HepG2 (cell line): Measurements from ENCODE around the gene VWA1. TPM values are rescaled to one million over a fixed set of nuclear protein-coding genes. Genes with fewer than 3 reads are reported as not detected.
A peak's percentile ranks its signal among the peaks of the same experiment; 100 is the strongest.

Source experiments
- CHD2 ChIP-seq: IDR thresholded peaks from 2 replicates; pipeline ENCODE4 v1.6.1; 2011; ENCODE audit warnings: low read depth, low read length, improper control_type of control experiment
- ERF ChIP-seq: IDR thresholded peaks from 2 replicates; pipeline ENCODE4 v1.6.1; 2018; ENCODE audit warnings: missing biosample characterization, missing genetic modification reagents
- HMG20A ChIP-seq: IDR thresholded peaks from 2 replicates; pipeline ENCODE4 v1.6.1; 2016; ENCODE audit warnings: borderline replicate concordance
- HNRNPL ChIP-seq: fragments of 200-400 bp; formaldehyde crosslinking; IDR thresholded peaks from 2 replicates; pipeline ENCODE4 v1.6.1; 2017; ENCODE audit warnings: mild to moderate bottlenecking, low read depth, low read length
- IRF1 ChIP-seq: sonication (generic); formaldehyde crosslinking; IDR thresholded peaks from 2 replicates; pipeline ENCODE4 v1.4.0; 2020; ENCODE audit warnings: low read depth, mild to moderate bottlenecking, missing genetic modification reagents
- IRF9 ChIP-seq: sonication (generic); formaldehyde crosslinking; IDR thresholded peaks from 2 replicates; pipeline ENCODE4 v1.8.0; 2022; ENCODE audit warnings: missing genetic modification reagents, mild to moderate bottlenecking, borderline replicate concordance
- KDM5A ChIP-seq: fragments of 200-600 bp; sonication (generic); IDR thresholded peaks from 2 replicates; pipeline ENCODE4 v1.7.0; 2018; ENCODE audit warnings: antibody characterized with exemption, mild to moderate bottlenecking, low read length, borderline replicate concordance
- KLF16 ChIP-seq, 2 experiments: sonication (generic) in 1 of 2; formaldehyde crosslinking in 1 of 2; IDR thresholded peaks; 2 replicates each; pipeline versions ENCODE4 v1.6.1 to v1.8.0; 2016 to 2023; ENCODE audit warnings: missing genetic modification reagents in 2 of 2, missing compliant biosample characterization in 1 of 2
- MNT ChIP-seq: fragments of 450-650 bp; IDR thresholded peaks from 2 replicates; pipeline ENCODE4 v1.6.1; 2016
- NR1H2 ChIP-seq: sonication (generic); formaldehyde crosslinking; IDR thresholded peaks from 2 replicates; pipeline ENCODE4 v1.8.1; 2022; ENCODE audit warnings: low read depth, missing genetic modification reagents, borderline replicate concordance
- SKI ChIP-seq: fragments of 450-650 bp; IDR thresholded peaks from one replicate; pipeline ENCODE4 v1.6.1; 2018; ENCODE audit warnings: mild to moderate bottlenecking; ENCODE audit not compliant: partially characterized antibody
- SP140L ChIP-seq: sonication (generic); formaldehyde crosslinking; IDR thresholded peaks from 2 replicates; pipeline ENCODE4 v1.4.0; 2020; ENCODE audit warnings: missing genetic modification reagents, borderline replicate concordance
- SRSF4 ChIP-seq: fragments of 200-400 bp; formaldehyde crosslinking; IDR thresholded peaks from one replicate; pipeline ENCODE4 v1.6.1; 2018; ENCODE audit warnings: mild to moderate bottlenecking, low read depth, low read length, moderate library complexity; ENCODE audit not compliant: poor library complexity, severe bottlenecking
- ZBTB7A ChIP-seq: sonication (generic); formaldehyde crosslinking; IDR thresholded peaks from 2 replicates; pipeline ENCODE4 v1.8.0; 2022; ENCODE audit warnings: mild to moderate bottlenecking, missing genetic modification reagents
- ZGPAT ChIP-seq: IDR thresholded peaks from 2 replicates; pipeline ENCODE4 v1.6.1; 2016; ENCODE audit warnings: mild to moderate bottlenecking
- ZNF160 ChIP-seq: sonication (generic); formaldehyde crosslinking; IDR thresholded peaks from 2 replicates; pipeline ENCODE4 v1.8.0; 2022; ENCODE audit warnings: mild to moderate bottlenecking, inconsistent platforms, missing genetic modification reagents
- ZNF761 ChIP-seq: sonication (generic); formaldehyde crosslinking; conservative IDR thresholded peaks from 2 replicates; pipeline ENCODE4 v1.4.0; 2020; ENCODE audit warnings: mild to moderate bottlenecking, missing genetic modification reagents
- ZNF780A ChIP-seq: sonication (generic); formaldehyde crosslinking; IDR thresholded peaks from 2 replicates; pipeline ENCODE4 v1.8.0; 2022; ENCODE audit warnings: mild to moderate bottlenecking, missing genetic modification reagents, moderate library complexity
- ZNF800 ChIP-seq: sonication (generic); formaldehyde crosslinking; IDR thresholded peaks from 2 replicates; pipeline ENCODE4 v1.4.0; 2020; ENCODE audit warnings: missing genetic modification reagents
- ZNF841 ChIP-seq: sonication (generic); formaldehyde crosslinking; IDR thresholded peaks from 2 replicates; pipeline ENCODE4 v1.8.1; 2023; ENCODE audit warnings: missing genetic modification reagents, borderline replicate concordance
- ZSCAN21 ChIP-seq: sonication (generic); formaldehyde crosslinking; IDR thresholded peaks from 2 replicates; pipeline ENCODE4 v1.8.0; 2022; ENCODE audit warnings: mild to moderate bottlenecking, missing genetic modification reagents, moderate library complexity, borderline replicate concordance
- ZSCAN29 ChIP-seq: sonication (generic); formaldehyde crosslinking; conservative IDR thresholded peaks from 2 replicates; pipeline ENCODE4 v1.4.0; 2020; ENCODE audit warnings: mild to moderate bottlenecking, missing genetic modification reagents
- polyA plus RNA-seq, 8 experiments: library from polyadenylated mRNA; depleted of rRNA in 3 of 8; stranded (reverse) in 7 of 8; unstranded in 1 of 8; fragments of >200 nt; fragmentation: Illumina TruSeq in 4 of 8; extraction: Trizol in 4 of 8; gene quantifications; 2 replicates each; pipeline versions ENCODE4 v1.2.1 to v1.2.3, GENCODE V29; 2011 to 2016; ENCODE audit warnings: low read depth in 4 of 8, missing spikeins in 1 of 8, mixed read lengths in 1 of 8; ENCODE audit not compliant: insufficient read depth in 1 of 8
- total RNA-seq, 5 experiments: library from RNA; depleted of rRNA; stranded (reverse); fragments of >200 nt; fragmentation: Illumina TruSeq; extraction: Trizol; gene quantifications; 2 replicates each; pipeline ENCODE4 v1.2.3, GENCODE V29; 2016; ENCODE audit warnings: low read depth in 1 of 5

Gene VWA1
- total and polyA plus RNA-seq, 2 of the 13 experiments (the other 11 are each of a cell fraction or from before 2014, with no cell fraction given), result 40.9 to 57.5 TPM

GRCh38 chr1:1435106-1435903, at the start of gene VWA1 (continued):
- TF ChIP-seq ZNF160, result peak; percentile 63; the same call in 1 of the 2 replicates
- TF ChIP-seq ZGPAT (CRISPR knock-in tag), result no peak; the same call in 1 of the 2 replicates
- TF ChIP-seq KDM5A, result peak; percentile 29; the same call in 1 of the 2 replicates
- 0 out of 2 replicates have a peak, but pooled peaks have one; percentile 38 for TF ChIP-seq ZSCAN29 (CRISPR knock-in tag)
- TF ChIP-seq CHD2, result no peak
- peak; percentile 81; the same call in 1 of the 2 replicates for TF ChIP-seq ZNF761 (CRISPR knock-in tag)
- no peak for TF ChIP-seq NR1H2 (CRISPR knock-in tag)
- TF ChIP-seq MNT, result 0 out of 2 replicates have a peak, but pooled peaks have one; percentile 27
- TF ChIP-seq IRF9 (CRISPR knock-in tag), result peak; percentile 91; the same call in 1 of the 2 replicates
- peak; percentile 20 for TF ChIP-seq SKI
- TF ChIP-seq ERF, result 0 out of 2 replicates have a peak, but pooled peaks have one; percentile 24
- TF ChIP-seq HNRNPL, result peak; percentile 70
- no peak for TF ChIP-seq SRSF4
- no peak for TF ChIP-seq HMG20A (CRISPR knock-in tag)
- peak; percentile 80; the same call in 1 of the 2 replicates for TF ChIP-seq ZSCAN21 (CRISPR knock-in tag)
- TF ChIP-seq KLF16 (CRISPR knock-in tag; IDR thresholded peaks at IDR 0.05), result no peak; a peak in 1 of 4 replicates
- TF ChIP-seq ZNF800, result peak; percentile 66; the same call in 1 of the 2 replicates
- no peak for TF ChIP-seq IRF1
- TF ChIP-seq ZNF841 (CRISPR knock-in tag), result no peak
- TF ChIP-seq SP140L (CRISPR knock-in tag), result no peak
- no peak for TF ChIP-seq ZNF780A (CRISPR knock-in tag)
- no peak for TF ChIP-seq ZBTB7A (CRISPR knock-in tag)
